Right ventricle myocardium superior (tissue), 1 donor: ENCODE data around the gene VAMP7. TPM values are rescaled to one million over a fixed set of nuclear protein-coding genes. Genes with fewer than 3 reads are reported as not detected.
"Not testable (repeated sequence)": the region's sequence is repeated elsewhere in the genome, so short reads cannot be mapped to it uniquely, and the experiment has no call there.

ENCODE experiments used
- ATAC-seq: fragments of 200-7000 bp; cut with Tn5 transposase; one replicate; pipeline ENCODE4 v1.9.1; 2020; ENCODE audit warnings: mild to moderate bottlenecking; ENCODE audit not compliant: poor library complexity
- DNase-seq: peaks from one replicate; pipeline ENCODE4 v3.0.0-alpha.2; 2020
- intact Hi-C: fragments of 100-400 bp; cut with DNase I; formaldehyde crosslinking; loops from one replicate; pipeline ENCODE4 v1.11.2; 2022
- total RNA-seq: library from RNA; stranded (reverse); fragmentation: NEBNext Ultra II Directional; extraction: Animal tissue kit (Norgen Biotek cat#: 25700); gene quantifications from one replicate; pipeline ENCODE4 v1.2.1, GENCODE V29; 2021
- donor health status: DM: no; HTN: yes; CAD: no; lungs with severe emphysema.

Gene VAMP7
- total RNA-seq, 1 donor from 2014 or later: 17.0 TPM

DNA sequence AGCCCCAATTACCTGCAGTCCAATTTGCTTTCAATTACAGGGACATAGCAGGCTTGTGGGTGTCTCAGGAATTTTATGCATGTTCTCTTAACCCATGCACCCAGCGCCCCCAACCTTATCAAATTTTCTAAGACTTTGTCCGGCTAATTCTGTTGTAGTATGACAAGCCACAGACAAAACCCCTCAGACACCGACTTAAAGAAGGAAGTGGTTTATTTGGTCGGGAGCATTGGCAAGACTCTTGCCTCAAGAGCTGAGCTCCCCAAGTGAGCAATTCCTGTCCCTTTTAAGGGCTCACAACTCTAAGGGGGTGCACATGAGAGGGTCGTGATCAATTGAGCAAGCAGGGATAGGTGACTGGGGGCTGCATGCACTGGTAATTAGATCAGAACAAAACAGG lies 87.6 kb downstream of the VAMP7 start:
- ATAC-seq (no peak), DNase-seq (no peak)
- intact Hi-C loops: no loop called here

DNA sequence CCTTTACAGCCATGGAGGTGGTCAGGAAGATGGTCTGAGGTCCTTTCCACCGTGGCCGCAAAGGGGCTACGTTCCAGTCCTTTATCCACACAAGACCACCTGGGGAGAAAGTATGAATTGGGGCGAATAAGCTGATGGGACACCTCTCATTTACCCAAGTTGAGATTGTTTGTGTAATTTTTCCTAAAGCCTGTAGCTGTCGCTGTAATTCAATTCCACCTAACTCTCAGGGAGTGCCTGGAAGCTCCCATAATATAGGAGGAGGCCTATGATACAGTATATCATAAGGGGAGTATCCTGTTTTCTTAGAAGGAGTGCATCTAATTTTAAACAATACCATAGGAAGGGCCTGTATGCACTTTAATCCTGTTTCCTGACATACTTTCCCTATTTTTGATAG lies 90.5 kb downstream of the VAMP7 start:
- intact Hi-C loops, ATAC-seq, DNase-seq: not testable (repeated sequence)

DNA sequence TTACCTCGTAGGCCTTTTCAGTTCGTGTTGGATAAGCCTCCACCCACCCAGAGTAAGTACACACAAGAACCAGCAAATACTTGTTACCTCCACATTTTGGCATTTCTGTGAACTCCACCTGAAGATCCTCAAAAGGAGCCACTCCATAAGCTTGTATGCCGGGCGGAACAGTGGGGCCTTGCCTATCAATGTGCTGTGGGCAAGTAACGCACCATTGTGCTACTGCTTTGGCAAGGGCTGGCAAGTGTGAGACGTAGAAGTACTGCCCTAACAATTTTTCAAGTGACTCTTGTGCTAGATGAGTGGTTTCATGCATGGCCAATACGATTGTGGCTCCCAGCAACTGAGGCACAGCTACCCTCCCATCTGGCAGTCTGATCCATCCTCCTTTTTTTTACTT lies 91.1 kb downstream of the VAMP7 start:
- ATAC-seq, intact Hi-C loops, DNase-seq: not testable (repeated sequence)

DNA sequence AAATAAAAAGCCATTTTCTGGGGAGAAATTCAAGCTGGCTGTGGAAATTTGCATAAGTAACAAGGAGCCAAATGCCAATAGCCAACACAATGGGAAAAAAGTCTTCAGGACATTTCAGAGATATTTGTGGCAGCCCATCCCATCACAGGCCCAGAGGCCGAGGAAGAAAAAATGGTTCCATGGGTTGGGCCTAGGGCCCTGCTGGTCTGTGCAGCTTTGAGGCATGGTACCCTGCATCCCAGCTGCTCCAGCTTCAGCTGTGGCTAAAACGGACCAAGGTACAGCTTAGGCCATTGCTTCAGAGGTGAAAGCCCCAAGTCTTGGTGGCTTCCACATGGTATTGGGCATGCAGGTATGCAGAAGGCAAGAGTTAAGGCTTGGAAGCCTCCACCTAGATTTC lies 102.2 kb downstream of the VAMP7 start:
- intact Hi-C loops: no loop called here
- DNase-seq: no peak
- no peak for ATAC-seq

DNA sequence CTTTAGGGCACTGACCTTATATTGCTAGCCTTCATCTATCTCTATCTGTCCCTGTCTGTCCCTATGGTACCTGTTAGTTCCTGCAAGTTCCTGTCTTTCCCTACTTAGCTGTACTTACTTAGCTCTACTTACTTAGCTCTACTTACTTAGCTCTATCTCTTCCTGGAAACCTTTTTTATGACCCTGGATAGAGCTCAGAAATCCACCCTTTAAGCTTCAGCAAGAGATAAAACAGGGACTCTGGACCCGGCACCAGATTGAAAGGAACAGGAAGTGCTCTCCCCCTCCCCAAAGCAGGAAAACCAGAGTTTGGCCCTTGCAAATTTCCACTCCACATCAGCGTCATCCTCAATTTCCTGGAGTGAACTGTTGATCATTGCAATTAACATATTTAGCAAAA lies 104.1 kb downstream of the VAMP7 start:
- intact Hi-C loops: no loop called here
- no peak for ATAC-seq
- DNase-seq: no peak

DNA sequence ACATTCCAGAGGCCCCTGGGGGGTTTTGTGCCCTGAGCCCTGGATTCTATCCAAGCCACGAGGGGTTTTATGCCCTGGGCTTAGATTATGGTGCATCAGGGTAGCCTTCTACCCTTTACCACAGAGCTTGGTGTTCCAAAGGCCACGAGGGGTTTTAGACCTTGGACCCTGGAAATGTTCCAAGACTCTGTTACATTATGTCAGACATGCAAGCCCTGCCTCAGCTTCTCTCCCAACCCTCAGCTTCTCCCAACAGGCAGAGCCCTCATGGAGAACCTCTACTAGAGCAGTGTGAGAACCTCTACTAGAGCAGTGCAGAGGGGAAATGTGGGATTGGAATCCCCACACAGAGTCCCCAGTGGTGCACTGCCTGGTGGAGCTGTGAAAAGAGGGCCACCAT lies 105.8 kb downstream of the VAMP7 start:
- intact Hi-C loops, DNase-seq, ATAC-seq: not testable (repeated sequence)

DNA sequence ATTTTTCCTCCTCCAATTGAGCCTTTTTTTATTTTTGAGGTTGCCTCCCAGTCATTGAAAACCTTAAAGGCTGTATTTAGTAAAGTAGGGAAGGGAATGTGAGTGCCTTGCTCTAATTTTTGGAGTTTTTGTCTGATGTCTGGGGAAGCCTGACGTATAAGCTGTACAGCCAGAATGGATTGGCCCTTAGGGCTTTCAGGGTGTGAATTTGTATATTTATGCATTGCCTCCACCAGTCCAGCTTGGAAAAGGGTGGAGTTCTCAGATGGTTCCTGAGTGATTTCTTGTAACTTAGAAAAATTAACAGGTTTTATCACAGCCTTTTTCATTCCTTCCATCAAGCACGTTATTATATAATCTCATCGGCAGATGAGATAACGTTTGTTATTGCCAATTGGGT lies 107.7 kb downstream of the VAMP7 start:
- DNase-seq: no peak
- ATAC-seq: no peak
- intact Hi-C loops: no loop called here

Other genes with a start within 250 kb of the VAMP7 start
- not detected for gene IL9R, start 116.4 kb downstream of the VAMP7 start, total RNA-seq